K562 (cell line): ENCODE measurements around the gene ADARB2. TPM values are rescaled to one million over a fixed set of nuclear protein-coding genes. Genes with fewer than 3 reads are reported as not detected.
A peak's percentile ranks its signal among the peaks of the same experiment; 100 is the strongest.

ENCODE experiments used
- ATAC-seq: fragments of 200-7000 bp; cut with Tn5 transposase; 3 replicates; pipeline ENCODE4 v1.9.1; 2020; ENCODE audit warnings: moderate library complexity
- BruUV-seq: library from RNA; stranded (reverse); fragments of 400-500 nt; replicated peaks from 2 replicates; lab custom pipeline; 2021; lab: Mats Ljungman, UMichigan
- CTCF ChIA-PET: fragments of 300-600 bp; formaldehyde crosslinking; extraction: SDS; loops from one replicate; lab custom pipeline; 2021; ENCODE audit warnings: low intra/inter-chr PET ratio; lab: Yijun Ruan, JAX
- POLR2A ChIA-PET: fragments of 300-600, 350-650 bp; sonication (Branson Sonifier 250); formaldehyde crosslinking; extraction: SDS; loops from one replicate; lab custom pipeline; 2021; ENCODE audit warnings: antibody characterized with exemption, inconsistent platforms; lab: Yijun Ruan, JAX
- DNase-seq, 4 experiments: peaks; one replicate each; pipeline versions ENCODE4 v3.0.0 to v3.0.0-alpha.2; 2011 to 2018; ENCODE audit warnings: low spot score in 3 of 4, mixed read lengths in 3 of 4; ENCODE audit errors: extremely low read depth in 1 of 4
- FAIRE-seq: peaks from 2 replicates; lab custom pipeline; 2011; peaks lifted over from hg19 to GRCh38; lab: Jason Lieb, UNC
- H2AFZ ChIP-seq: 2 replicates; pipeline ENCODE4 v1.6.0; 2011; ENCODE audit warnings: low read depth, low read length, control low read depth, inconsistent platforms
- H3K27ac ChIP-seq: fragments of 200-600 bp; 3 replicates; pipeline ENCODE4 v1.8.0; 2011; ENCODE audit warnings: low read depth, mild to moderate bottlenecking, control low read depth, inconsistent platforms, low read length, moderate library complexity, mixed read lengths; ENCODE audit errors: extremely low read depth
- H3K27me3 ChIP-seq, 2 experiments: fragments of 300-600 bp in 1 of 2; 2 replicates in 1 of 2; 3 replicates in 1 of 2; pipeline versions ENCODE4 v1.6.0 to v1.8.0; 2011; ENCODE audit warnings: inconsistent platforms in 2 of 2, low read length in 2 of 2, mild to moderate bottlenecking in 1 of 2, mixed read lengths in 1 of 2, moderate library complexity in 1 of 2; ENCODE audit not compliant: control insufficient read depth in 2 of 2, insufficient read depth in 2 of 2
- H3K36me3 ChIP-seq: fragments of 300-600 bp; 3 replicates; pipeline ENCODE4 v1.8.0; 2011; ENCODE audit warnings: mild to moderate bottlenecking, low read length, inconsistent platforms; ENCODE audit not compliant: control insufficient read depth, insufficient read depth
- H3K4me1 ChIP-seq, 2 experiments: fragments of 200-600 bp in 1 of 2; replicated peaks in 1 of 2; 2 replicates in 1 of 2; 3 replicates in 1 of 2; pipeline versions ENCODE4 v1.5.1 to v1.8.0; 2011; ENCODE audit warnings: inconsistent platforms in 2 of 2, low read length in 2 of 2, mild to moderate bottlenecking in 1 of 2, mixed read lengths in 1 of 2, moderate library complexity in 1 of 2; ENCODE audit not compliant: control insufficient read depth in 2 of 2, insufficient read depth in 2 of 2
- H3K4me2 ChIP-seq: 2 replicates; pipeline ENCODE4 v1.6.1; 2011; ENCODE audit warnings: low read length, control low read depth, inconsistent platforms, mixed read lengths; ENCODE audit not compliant: insufficient read depth
- H3K4me3 ChIP-seq: fragments of 200-600 bp; sonication (generic), shearing (Covaris generic); 2 replicates; pipeline ENCODE4 v1.5.1; 2016; ENCODE audit warnings: control low read depth, inconsistent platforms
- H3K79me2 ChIP-seq: fragments of 200-600 bp; 3 replicates; pipeline ENCODE4 v1.8.0; 2011; ENCODE audit warnings: low read length, inconsistent platforms; ENCODE audit not compliant: control insufficient read depth, insufficient read depth
- H3K9ac ChIP-seq, 2 experiments: 2 replicates each; pipeline versions ENCODE4 v1.6.0 to v1.6.1; 2011; ENCODE audit warnings: low read depth in 2 of 2, low read length in 2 of 2, control low read depth in 1 of 2, inconsistent platforms in 1 of 2, mild to moderate bottlenecking in 1 of 2, mixed read lengths in 1 of 2; ENCODE audit not compliant: insufficient read depth in 1 of 2
- H3K9me1 ChIP-seq: one replicate; pipeline ENCODE4 v1.6.0; 2011; ENCODE audit warnings: inconsistent platforms, mild to moderate bottlenecking, low read length, moderate library complexity; ENCODE audit not compliant: control insufficient read depth, insufficient read depth
- H3K9me3 ChIP-seq: replicated peaks from 2 replicates; pipeline ENCODE4 v1.5.1; 2011; ENCODE audit warnings: low read depth, low read length, inconsistent platforms; ENCODE audit not compliant: control insufficient read depth, insufficient read depth
- H4K20me1 ChIP-seq: replicated peaks from 2 replicates; pipeline ENCODE4 v1.6.1; 2011; ENCODE audit warnings: low read length, inconsistent platforms, mixed read lengths; ENCODE audit not compliant: control insufficient read depth, insufficient read depth
- NR2C1 ChIP-seq, 2 experiments: fragments of 450-650 bp; IDR thresholded peaks; 2 replicates each; pipeline ENCODE4 v1.6.1; 2017; ENCODE audit warnings: mild to moderate bottlenecking in 2 of 2, antibody characterized with exemption in 1 of 2, inconsistent platforms in 1 of 2, missing compliant biosample characterization in 1 of 2, missing genetic modification characterization in 1 of 2
- NUFIP1 ChIP-seq: fragments of 450-650 bp; IDR thresholded peaks from 2 replicates; pipeline ENCODE4 v1.6.1; 2018; ENCODE audit not compliant: partially characterized antibody
- PHF8 ChIP-seq: fragments of 200-600 bp; sonication (generic); IDR thresholded peaks from 2 replicates; pipeline ENCODE4 v1.6.1; 2012; ENCODE audit warnings: mixed run types, mild to moderate bottlenecking, inconsistent platforms, low read length, moderate library complexity, borderline replicate concordance
- SLC30A9 ChIP-seq: fragments of 250-450 bp; sonication (Bioruptor Pico); IDR thresholded peaks from 2 replicates; pipeline ENCODE4 v1.8.0; 2022; ENCODE audit warnings: mild to moderate bottlenecking, moderate library complexity
- ZNF232 ChIP-seq: sonication (generic); formaldehyde crosslinking; IDR thresholded peaks from 2 replicates; pipeline ENCODE4 v1.8.0; 2022; ENCODE audit warnings: mild to moderate bottlenecking, missing genetic modification reagents
- WGBS: fragments of 100-300 bp; shearing (Covaris generic); methylation state at CpG from one replicate; pipeline ENCODE4 v1.1.6; 2016; ENCODE audit warnings: low coverage, mixed read lengths; ENCODE audit not compliant: insufficient coverage; ENCODE audit errors: missing lambda C conversion rate; 5-methylcytosine and 5-hydroxymethylcytosine counted together
- in situ Hi-C: fragments of 300-500 bp; cut with MboI; formaldehyde crosslinking; loops from 4 replicates; pipeline ENCODE4 v1.15.0; 2018; ENCODE audit warnings: inconsistent platforms, mixed read lengths
- intact Hi-C: fragments of 100-400 bp; cut with micrococcal nuclease; formaldehyde crosslinking; loops from 2 replicates; pipeline ENCODE4 v1.14.2; 2022
- polyA plus RNA-seq, 8 experiments: library from polyadenylated mRNA; depleted of rRNA in 4 of 8; stranded (reverse) in 5 of 8; unstranded in 3 of 8; fragments of >200 nt; fragmentation: Nextera tagmentation in 2 of 8; fragmentation: Illumina TruSeq in 1 of 8; extraction: Ambion mirVana in 2 of 8; extraction: Trizol in 1 of 8; gene quantifications; 2 replicates each; pipeline versions ENCODE4 v1.2.1 to v1.2.3, GENCODE V29; 2011 to 2014; ENCODE audit warnings: inconsistent platforms in 1 of 8, missing spikeins in 1 of 8
- total RNA-seq, 7 experiments: library from RNA; depleted of rRNA in 6 of 7; stranded (reverse); fragments of >200 nt in 6 of 7; fragmentation: Illumina TruSeq in 2 of 7; extraction: Trizol in 2 of 7; gene quantifications; 2 replicates each; pipeline versions ENCODE4 v1.2.1 to v1.2.3, GENCODE V29; 2011 to 2021; ENCODE audit warnings: low replicate concordance in 1 of 7
- TF ChIP-seq, protein P1 (sequence below), 3 experiments: IDR thresholded peaks in 2 of 3; conservative IDR thresholded peaks in 1 of 3; 2 replicates each; pipeline ENCODE4 v1.5.1; 2011 to 2012; ENCODE audit warnings: low read length in 3 of 3, mild to moderate bottlenecking in 3 of 3, control low read depth in 2 of 3, improper control_type of control experiment in 1 of 3, inconsistent platforms in 1 of 3, low read depth in 1 of 3, mixed read lengths in 1 of 3, moderate library complexity in 1 of 3; ENCODE audit not compliant: insufficient read depth in 2 of 3
- TF ChIP-seq, protein P2 (sequence below), 2 experiments: fragments of 450-650 bp; formaldehyde crosslinking in 1 of 2; IDR thresholded peaks; 2 replicates each; pipeline versions ENCODE4 v1.4.0 to v1.6.1; 2014 to 2020; ENCODE audit warnings: mild to moderate bottlenecking in 2 of 2, borderline replicate concordance in 1 of 2, low read depth in 1 of 2
- TF ChIP-seq, protein P3 (sequence below): fragments of 450-650 bp; formaldehyde crosslinking; IDR thresholded peaks from 2 replicates; pipeline ENCODE4 v1.4.0; 2020; ENCODE audit warnings: mild to moderate bottlenecking

Gene ADARB2
- total and polyA plus RNA-seq, 9 of the 15 experiments (the other 6 are each of a cell fraction or from before 2014, with no cell fraction given) = not detected

DNA sequence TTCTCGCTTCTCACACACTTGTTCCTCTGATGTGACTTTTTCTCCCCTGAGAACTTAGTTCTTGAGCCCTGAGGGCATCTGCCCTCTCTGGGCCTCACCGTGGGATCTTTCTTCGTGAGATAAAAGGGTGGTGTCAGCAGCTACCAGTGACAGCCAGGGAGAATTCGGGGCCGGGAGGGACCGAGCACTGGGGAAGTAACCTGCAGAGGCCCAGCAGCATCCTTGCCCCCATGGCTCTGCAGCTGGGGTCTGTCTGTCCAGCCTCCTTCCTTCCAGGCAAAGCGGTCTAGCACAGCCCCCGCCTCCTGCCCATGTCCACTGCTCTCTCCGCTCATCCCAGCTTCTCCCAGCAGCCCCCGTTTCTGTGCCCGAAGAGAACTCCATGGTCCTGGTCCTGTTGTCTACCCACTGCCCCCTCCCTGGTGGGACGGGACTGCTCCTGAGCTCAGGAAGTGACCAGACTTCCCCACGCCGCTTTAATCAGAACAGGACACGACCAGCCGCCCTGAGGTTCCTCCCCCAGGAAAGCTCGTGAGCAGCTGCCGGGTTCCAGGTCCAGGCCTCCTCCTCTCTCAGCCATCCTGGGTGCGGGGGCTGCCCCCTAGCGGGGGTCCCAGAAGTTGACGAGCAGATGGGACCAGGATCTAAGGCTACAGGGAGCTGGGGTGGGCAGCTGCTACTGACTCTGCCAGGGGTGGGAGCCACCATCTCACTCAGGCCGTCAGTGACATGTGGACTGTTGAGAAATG, 493.7 kb downstream of the ADARB2 start:
- no peak overlapping the region for H2AFZ ChIP-seq
- intact Hi-C loops (no loop called here), in situ Hi-C loops (no loop called here)
- DNase-seq = peak; percentile 52 to 66 (median 60)
- 4% methylated on average over 15 of the region's 22 CpGs for WGBS
- H3K27me3 ChIP-seq = peaks cover 37 to 62% of the 10 kb centered on the region in 2 experiments
- H4K20me1 ChIP-seq = peaks cover 24% of the 10 kb centered on the region
- no peak overlapping the region for H3K4me2 ChIP-seq
- no peaks in the 10 kb centered on the region for H3K9me3 ChIP-seq
- ATAC-seq = peak; percentile 89
- no TSS peak for BruUV-seq
- H3K36me3 ChIP-seq = no peaks in the 10 kb centered on the region
- H3K9ac ChIP-seq = 0 out of 4 replicates have a peak overlapping the region, but pooled peaks of 1 of the 2 experiments have one; percentile 26
- ChIA-PET POLR2A (interaction anchor here (0.7 to 1.8 kb wide), 5 partner anchors 10 to 67 kb away, joined by 3 to 10 read pairs (median 5); no protein-coding TSS in a partner anchor), CTCF (no interaction called here)
- no peak overlapping the region for H3K27ac ChIP-seq
- no peak for FAIRE-seq
- no peaks in the 10 kb centered on the region for H3K79me2 ChIP-seq
- H3K9me1 ChIP-seq = no peaks in the 10 kb centered on the region
- H3K4me3 ChIP-seq = no peak overlapping the region
- peaks cover 0 to 9% of the 10 kb centered on the region in 2 experiments; a peak in 3 of 5 replicates for H3K4me1 ChIP-seq
- TF ChIP-seq NR2C1 (IDR thresholded peaks at IDR 0.05) = no peak
- no peak for TF ChIP-seq NR2C1 (tag; IDR thresholded peaks at IDR 0.05)
- TF ChIP-seq PHF8 = no peak
- no peak for TF ChIP-seq NUFIP1
- TF ChIP-seq, protein P1, sequence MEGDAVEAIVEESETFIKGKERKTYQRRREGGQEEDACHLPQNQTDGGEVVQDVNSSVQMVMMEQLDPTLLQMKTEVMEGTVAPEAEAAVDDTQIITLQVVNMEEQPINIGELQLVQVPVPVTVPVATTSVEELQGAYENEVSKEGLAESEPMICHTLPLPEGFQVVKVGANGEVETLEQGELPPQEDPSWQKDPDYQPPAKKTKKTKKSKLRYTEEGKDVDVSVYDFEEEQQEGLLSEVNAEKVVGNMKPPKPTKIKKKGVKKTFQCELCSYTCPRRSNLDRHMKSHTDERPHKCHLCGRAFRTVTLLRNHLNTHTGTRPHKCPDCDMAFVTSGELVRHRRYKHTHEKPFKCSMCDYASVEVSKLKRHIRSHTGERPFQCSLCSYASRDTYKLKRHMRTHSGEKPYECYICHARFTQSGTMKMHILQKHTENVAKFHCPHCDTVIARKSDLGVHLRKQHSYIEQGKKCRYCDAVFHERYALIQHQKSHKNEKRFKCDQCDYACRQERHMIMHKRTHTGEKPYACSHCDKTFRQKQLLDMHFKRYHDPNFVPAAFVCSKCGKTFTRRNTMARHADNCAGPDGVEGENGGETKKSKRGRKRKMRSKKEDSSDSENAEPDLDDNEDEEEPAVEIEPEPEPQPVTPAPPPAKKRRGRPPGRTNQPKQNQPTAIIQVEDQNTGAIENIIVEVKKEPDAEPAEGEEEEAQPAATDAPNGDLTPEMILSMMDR (IDR thresholded peaks at IDR 0.05 in 2 of 3, conservative IDR thresholded peaks at IDR 0.05 in 1 of 3; ENCODE audit: insufficient read depth in 2 of 3, low read depth in 1 of 3, low read length in 3 of 3) = peak; percentile 40 to 53 (median 42)
- TF ChIP-seq ZNF232 = no peak
- TF ChIP-seq, protein P2, sequence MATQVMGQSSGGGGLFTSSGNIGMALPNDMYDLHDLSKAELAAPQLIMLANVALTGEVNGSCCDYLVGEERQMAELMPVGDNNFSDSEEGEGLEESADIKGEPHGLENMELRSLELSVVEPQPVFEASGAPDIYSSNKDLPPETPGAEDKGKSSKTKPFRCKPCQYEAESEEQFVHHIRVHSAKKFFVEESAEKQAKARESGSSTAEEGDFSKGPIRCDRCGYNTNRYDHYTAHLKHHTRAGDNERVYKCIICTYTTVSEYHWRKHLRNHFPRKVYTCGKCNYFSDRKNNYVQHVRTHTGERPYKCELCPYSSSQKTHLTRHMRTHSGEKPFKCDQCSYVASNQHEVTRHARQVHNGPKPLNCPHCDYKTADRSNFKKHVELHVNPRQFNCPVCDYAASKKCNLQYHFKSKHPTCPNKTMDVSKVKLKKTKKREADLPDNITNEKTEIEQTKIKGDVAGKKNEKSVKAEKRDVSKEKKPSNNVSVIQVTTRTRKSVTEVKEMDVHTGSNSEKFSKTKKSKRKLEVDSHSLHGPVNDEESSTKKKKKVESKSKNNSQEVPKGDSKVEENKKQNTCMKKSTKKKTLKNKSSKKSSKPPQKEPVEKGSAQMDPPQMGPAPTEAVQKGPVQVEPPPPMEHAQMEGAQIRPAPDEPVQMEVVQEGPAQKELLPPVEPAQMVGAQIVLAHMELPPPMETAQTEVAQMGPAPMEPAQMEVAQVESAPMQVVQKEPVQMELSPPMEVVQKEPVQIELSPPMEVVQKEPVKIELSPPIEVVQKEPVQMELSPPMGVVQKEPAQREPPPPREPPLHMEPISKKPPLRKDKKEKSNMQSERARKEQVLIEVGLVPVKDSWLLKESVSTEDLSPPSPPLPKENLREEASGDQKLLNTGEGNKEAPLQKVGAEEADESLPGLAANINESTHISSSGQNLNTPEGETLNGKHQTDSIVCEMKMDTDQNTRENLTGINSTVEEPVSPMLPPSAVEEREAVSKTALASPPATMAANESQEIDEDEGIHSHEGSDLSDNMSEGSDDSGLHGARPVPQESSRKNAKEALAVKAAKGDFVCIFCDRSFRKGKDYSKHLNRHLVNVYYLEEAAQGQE (IDR thresholded peaks at IDR 0.05; ENCODE audit: borderline replicate concordance) = peak; percentile 40; the same call in 1 of the 2 replicates
- TF ChIP-seq, protein P2 (CRISPR knock-in tag; IDR thresholded peaks at IDR 0.05; ENCODE audit: low read depth) = no peak
- TF ChIP-seq, protein P3, sequence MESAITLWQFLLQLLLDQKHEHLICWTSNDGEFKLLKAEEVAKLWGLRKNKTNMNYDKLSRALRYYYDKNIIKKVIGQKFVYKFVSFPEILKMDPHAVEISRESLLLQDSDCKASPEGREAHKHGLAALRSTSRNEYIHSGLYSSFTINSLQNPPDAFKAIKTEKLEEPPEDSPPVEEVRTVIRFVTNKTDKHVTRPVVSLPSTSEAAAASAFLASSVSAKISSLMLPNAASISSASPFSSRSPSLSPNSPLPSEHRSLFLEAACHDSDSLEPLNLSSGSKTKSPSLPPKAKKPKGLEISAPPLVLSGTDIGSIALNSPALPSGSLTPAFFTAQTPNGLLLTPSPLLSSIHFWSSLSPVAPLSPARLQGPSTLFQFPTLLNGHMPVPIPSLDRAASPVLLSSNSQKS (CRISPR knock-in tag) = no peak
- TF ChIP-seq SLC30A9 (CRISPR knock-in tag) = no peak
